Measurements from ENCODE around the gene MAPK6. TPM values are rescaled to one million over a fixed set of nuclear protein-coding genes. Genes with fewer than 3 reads are reported as not detected.

The MAPK6 gene
- total and polyA plus RNA-seq, 9 of the 15 experiments (the other 6 are each of a cell fraction or from before 2014, with no cell fraction given): 28.5 to 97.1 (median 74.0) TPM

DNA sequence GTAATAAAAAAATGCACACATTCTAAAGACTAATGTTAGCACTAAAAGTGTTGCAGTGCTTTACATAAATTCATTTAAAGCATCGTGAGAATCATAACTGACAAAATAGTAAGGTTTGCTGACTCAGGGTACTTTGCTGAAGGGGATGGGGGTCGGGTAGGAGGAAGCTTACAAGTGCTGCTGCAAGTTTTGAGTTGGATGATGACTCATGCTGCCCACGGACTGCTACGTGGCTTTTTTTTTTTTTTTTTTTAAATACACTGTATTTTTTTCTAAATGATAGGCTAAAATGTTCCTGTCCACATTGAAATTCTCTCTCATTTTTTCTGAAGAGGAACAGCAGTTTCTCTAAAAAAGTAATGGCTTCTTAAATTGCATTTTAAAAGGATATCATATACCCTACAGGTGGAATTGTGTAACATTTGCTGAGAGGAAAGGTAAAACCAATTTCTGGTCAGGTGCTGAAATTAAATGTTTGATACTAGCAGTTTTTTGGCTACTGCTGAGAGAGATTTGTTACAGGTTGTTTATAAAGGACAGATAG lies 2.2 kb downstream of the MAPK6 start (continued):
- TF ChIP-seq ZNF197 (CRISPR knock-in tag; IDR thresholded peaks at IDR 0.05; ENCODE audit: low read depth): no peak
- TF ChIP-seq WHSC1 (IDR thresholded peaks at IDR 0.05; ENCODE audit: low read length): no peak
- no peak for TF ChIP-seq TCF7 (IDR thresholded peaks at IDR 0.05; ENCODE audit: borderline replicate concordance)
- TF ChIP-seq, protein P1, sequence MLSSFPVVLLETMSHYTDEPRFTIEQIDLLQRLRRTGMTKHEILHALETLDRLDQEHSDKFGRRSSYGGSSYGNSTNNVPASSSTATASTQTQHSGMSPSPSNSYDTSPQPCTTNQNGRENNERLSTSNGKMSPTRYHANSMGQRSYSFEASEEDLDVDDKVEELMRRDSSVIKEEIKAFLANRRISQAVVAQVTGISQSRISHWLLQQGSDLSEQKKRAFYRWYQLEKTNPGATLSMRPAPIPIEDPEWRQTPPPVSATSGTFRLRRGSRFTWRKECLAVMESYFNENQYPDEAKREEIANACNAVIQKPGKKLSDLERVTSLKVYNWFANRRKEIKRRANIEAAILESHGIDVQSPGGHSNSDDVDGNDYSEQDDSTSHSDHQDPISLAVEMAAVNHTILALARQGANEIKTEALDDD (IDR thresholded peaks at IDR 0.05): no peak
- no peak for TF ChIP-seq DMBX1 (CRISPR knock-in tag; IDR thresholded peaks at IDR 0.05; ENCODE audit: borderline replicate concordance)
- no peak for TF ChIP-seq TEAD2 (tag; IDR thresholded peaks at IDR 0.05)
- peak; percentile 37; the same call in 1 of the 2 replicates for TF ChIP-seq FOXJ2 (tag; IDR thresholded peaks at IDR 0.05)
- TF ChIP-seq ZNF41 (CRISPR knock-in tag; conservative IDR thresholded peaks at IDR 0.05): no peak
- TF ChIP-seq, protein P2, sequence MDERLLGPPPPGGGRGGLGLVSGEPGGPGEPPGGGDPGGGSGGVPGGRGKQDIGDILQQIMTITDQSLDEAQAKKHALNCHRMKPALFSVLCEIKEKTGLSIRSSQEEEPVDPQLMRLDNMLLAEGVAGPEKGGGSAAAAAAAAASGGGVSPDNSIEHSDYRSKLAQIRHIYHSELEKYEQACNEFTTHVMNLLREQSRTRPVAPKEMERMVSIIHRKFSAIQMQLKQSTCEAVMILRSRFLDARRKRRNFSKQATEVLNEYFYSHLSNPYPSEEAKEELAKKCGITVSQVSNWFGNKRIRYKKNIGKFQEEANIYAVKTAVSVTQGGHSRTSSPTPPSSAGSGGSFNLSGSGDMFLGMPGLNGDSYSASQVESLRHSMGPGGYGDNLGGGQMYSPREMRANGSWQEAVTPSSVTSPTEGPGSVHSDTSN (CRISPR knock-in tag; IDR thresholded peaks at IDR 0.05; ENCODE audit: low read depth): no peak
- TF ChIP-seq, protein P2 (tag; conservative IDR thresholded peaks at IDR 0.05; ENCODE audit: low read depth): no peak
- no peak for TF ChIP-seq ZBTB1 (CRISPR knock-in tag; IDR thresholded peaks at IDR 0.05; ENCODE audit: borderline replicate concordance, low read depth)
- TF ChIP-seq ZBTB40 (IDR thresholded peaks at IDR 0.05): peak; percentile 29
- no peak for TF ChIP-seq ZBTB40 (CRISPR knock-in tag; IDR thresholded peaks at IDR 0.05)
- 0 out of 2 replicates have a peak, but pooled peaks have one; percentile 28 for TF ChIP-seq CREB1 (IDR thresholded peaks at IDR 0.05)
- TF ChIP-seq CREB1 (CRISPR knock-in tag; IDR thresholded peaks at IDR 0.05): no peak
- no peak for TF ChIP-seq ZNF699 (CRISPR knock-in tag; IDR thresholded peaks at IDR 0.05; ENCODE audit: insufficient replicate concordance)
- peak; percentile 85 for TF ChIP-seq SMARCC2 (IDR thresholded peaks at IDR 0.05; ENCODE audit: low read depth)

Data from K562 (cell line).